Measurements from ENCODE around the gene TBXAS1.

TBXAS1 gene

DNA sequence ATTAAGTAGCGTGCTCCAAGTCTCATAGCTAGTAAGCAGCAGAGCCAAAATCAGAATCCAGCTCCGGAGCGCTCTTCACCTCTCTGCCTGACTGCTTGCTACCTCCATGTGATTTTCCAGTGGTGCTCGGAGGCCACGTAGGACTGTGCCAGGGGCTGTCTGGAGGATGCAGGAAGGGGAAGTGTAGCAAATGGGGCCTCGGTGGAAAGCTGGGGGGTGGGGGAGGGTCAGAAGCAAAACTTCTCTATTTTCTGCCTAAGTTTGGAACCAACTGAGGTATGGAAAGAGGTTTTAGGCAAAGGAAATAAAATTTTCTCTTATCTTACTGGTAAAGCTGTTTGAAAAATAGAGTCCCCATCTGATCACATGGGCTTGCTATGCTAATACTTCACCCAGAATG, 108.7 kb downstream of the TBXAS1 start:
- H3K27ac ChIP-seq = no peak overlapping the region
- DNase-seq (ENCODE audit: low spot score) = no peak
- H3K4me3 ChIP-seq = no peak overlapping the region
- TF ChIP-seq, protein P1, sequence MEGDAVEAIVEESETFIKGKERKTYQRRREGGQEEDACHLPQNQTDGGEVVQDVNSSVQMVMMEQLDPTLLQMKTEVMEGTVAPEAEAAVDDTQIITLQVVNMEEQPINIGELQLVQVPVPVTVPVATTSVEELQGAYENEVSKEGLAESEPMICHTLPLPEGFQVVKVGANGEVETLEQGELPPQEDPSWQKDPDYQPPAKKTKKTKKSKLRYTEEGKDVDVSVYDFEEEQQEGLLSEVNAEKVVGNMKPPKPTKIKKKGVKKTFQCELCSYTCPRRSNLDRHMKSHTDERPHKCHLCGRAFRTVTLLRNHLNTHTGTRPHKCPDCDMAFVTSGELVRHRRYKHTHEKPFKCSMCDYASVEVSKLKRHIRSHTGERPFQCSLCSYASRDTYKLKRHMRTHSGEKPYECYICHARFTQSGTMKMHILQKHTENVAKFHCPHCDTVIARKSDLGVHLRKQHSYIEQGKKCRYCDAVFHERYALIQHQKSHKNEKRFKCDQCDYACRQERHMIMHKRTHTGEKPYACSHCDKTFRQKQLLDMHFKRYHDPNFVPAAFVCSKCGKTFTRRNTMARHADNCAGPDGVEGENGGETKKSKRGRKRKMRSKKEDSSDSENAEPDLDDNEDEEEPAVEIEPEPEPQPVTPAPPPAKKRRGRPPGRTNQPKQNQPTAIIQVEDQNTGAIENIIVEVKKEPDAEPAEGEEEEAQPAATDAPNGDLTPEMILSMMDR (IDR thresholded peaks at IDR 0.05) = no peak

DNA sequence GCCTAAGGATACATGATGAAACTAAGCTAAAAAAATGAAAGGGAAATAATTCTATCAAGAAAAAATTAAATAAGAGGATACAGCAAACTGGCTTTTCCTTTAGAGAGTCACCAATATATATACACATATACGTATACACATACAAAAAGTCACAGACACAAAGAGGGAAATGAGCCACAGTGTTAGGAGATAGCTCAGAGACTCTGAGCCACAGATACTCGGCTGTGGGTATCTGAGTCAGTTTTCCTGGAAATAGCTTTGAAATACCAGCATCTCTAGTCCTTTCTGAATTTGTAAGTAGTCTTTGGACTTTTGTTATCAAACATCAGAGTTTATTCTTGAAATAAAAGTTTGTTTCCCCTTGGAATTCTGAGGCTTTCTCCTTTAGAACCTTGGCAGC, 111.8 kb downstream of the TBXAS1 start:
- Histone ChIP-seq H3K4me3 (no peak overlapping the region), H3K27ac (no peak overlapping the region)
- no peak for DNase-seq (ENCODE audit: low spot score)
- TF ChIP-seq, protein P1 (IDR thresholded peaks at IDR 0.05) = no peak

DNA sequence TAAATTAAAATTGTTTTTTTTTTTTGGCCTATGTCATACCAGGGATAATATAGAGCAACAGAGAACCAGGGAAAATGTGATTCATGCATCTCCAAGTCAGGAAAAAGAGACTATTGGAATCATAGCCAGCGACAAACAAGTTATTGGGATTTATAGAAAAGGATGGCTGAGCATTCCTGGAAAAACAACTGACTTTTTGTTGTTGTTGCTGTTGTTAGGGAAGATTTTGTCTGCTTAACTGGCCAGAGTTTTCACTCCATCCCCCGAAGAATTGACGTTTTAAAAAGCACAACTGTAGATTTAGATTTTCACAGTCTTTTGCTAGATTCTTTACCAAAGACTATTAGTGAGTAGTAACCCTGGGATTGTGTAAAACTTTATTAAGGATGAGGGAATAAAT, 112.4 kb downstream of the TBXAS1 start:
- DNase-seq (ENCODE audit: low spot score) = no peak
- no peak overlapping the region for H3K27ac ChIP-seq
- TF ChIP-seq, protein P1 (IDR thresholded peaks at IDR 0.05) = no peak
- H3K4me3 ChIP-seq = no peak overlapping the region

DNA sequence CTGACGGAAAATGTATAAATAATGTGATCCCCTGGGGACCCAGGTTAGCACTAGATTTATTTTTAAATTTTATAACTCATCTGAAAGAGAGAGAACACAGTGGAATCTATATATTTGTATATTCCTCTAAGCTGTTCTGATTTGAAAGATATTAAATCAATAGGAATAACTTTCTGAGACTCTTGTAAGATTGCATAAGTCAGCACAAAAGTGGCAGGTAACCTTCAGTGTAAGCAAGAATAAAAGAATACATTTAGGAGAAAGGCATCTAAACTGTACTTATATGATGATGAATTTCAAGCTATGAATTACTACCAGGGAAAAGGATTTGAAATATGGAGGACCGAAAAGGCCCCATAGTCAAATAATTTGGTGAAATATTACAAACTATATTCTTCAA, 112.8 kb downstream of the TBXAS1 start:
- Histone ChIP-seq H3K4me3 (no peak overlapping the region), H3K27ac (no peak overlapping the region)
- TF ChIP-seq, protein P1 (IDR thresholded peaks at IDR 0.05) = no peak
- no peak for DNase-seq (ENCODE audit: low spot score)

DNA sequence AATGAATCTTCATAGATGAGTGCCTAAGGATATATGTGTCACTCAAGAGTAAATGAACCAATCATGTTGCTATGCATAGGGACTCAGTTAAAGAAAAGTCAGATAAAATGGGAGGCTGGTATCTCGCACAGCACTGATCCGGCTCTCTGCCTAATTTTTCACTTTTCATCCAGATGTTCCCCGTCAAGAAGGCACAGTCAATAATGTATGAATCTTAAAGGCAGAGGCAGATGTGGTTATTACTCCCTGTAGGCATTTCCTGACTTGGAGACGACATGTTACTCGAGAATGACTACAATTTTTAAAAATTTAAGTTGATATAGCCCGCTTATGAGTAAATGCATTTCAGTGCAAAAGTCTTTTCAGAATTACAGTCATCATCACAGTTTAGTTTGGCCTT, 113.6 kb downstream of the TBXAS1 start:
- H3K27ac ChIP-seq = no peak overlapping the region
- DNase-seq (ENCODE audit: low spot score) = no peak
- TF ChIP-seq, protein P1 (IDR thresholded peaks at IDR 0.05) = no peak
- no peak overlapping the region for H3K4me3 ChIP-seq

DNA sequence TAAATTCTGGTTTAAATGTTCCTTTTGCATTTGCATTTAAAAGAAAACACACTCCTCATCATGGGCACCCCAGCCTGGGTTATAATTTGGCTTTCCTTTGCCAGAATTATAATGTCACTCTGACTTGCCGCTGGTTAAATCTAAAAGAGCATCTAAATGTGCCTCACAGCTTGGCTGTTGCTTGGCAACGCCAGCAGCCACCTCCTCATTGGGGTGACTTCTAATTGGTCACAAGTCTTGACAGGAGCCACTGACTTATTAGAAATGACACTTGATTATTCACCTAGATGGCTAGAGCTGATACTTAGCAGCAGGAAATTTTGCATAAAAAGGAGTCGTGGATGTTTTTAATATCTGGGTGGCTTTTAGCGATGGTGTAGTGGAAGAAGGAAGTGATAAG, 114.3 kb downstream of the TBXAS1 start:
- Histone ChIP-seq H3K4me3 (no peak overlapping the region), H3K27ac (no peak overlapping the region)
- no peak for DNase-seq (ENCODE audit: low spot score)
- TF ChIP-seq, protein P1 (IDR thresholded peaks at IDR 0.05) = no peak

DNA sequence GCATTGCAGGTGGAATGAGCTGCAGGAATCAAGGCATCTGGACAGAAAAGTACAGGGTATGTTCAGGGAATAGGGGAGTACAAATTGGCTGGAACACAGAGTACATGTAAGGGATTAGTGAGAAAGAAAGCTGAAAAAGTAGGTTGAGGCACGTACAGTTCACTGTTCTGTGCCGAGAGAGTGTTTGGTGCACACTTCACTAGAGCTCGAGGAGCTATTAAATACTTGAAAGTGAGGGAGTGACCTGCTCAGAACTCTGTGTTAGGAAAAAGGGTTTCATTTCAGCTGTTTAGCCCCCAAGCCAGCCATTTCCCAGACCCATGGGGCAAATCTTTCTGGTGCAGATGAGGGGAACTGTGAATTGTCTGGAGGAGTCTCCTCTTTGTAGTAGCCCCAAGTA, 115.2 kb downstream of the TBXAS1 start:
- H3K4me3 ChIP-seq = no peak overlapping the region
- no peak for DNase-seq (ENCODE audit: low spot score)
- TF ChIP-seq, protein P1 (IDR thresholded peaks at IDR 0.05) = no peak
- H3K27ac ChIP-seq = no peak overlapping the region

Data from coronary artery (tissue), 2 donors.